NCI-H1436 (cell line): ENCODE results near the gene EPHA2.

Experiments used
- DNase-seq: peaks from one replicate; lab custom pipeline; 2025; lab: John Stamatoyannopoulos, UW

EPHA2 gene

DNA sequence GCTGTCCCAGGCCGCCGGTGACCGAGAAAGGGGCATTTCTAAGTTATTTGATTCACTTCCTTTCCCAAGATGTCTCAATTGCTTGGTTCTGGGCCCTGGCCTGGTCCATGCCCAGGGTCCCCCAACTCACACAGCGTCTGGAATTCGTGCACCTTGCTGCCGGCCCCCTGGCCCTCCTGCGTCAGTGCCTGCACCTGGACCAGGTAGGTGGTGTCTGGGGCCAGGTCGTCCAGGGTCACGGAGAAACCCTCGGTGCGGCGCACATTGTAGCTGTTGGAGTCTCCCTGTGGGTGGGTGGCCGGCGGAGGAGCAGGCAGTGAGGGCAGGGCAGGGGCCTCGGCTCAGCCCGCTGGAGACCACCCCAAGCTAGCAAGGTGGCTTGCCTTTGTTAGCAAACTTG, 21.0 kb downstream of the EPHA2 start:
- no peak for DNase-seq

DNA sequence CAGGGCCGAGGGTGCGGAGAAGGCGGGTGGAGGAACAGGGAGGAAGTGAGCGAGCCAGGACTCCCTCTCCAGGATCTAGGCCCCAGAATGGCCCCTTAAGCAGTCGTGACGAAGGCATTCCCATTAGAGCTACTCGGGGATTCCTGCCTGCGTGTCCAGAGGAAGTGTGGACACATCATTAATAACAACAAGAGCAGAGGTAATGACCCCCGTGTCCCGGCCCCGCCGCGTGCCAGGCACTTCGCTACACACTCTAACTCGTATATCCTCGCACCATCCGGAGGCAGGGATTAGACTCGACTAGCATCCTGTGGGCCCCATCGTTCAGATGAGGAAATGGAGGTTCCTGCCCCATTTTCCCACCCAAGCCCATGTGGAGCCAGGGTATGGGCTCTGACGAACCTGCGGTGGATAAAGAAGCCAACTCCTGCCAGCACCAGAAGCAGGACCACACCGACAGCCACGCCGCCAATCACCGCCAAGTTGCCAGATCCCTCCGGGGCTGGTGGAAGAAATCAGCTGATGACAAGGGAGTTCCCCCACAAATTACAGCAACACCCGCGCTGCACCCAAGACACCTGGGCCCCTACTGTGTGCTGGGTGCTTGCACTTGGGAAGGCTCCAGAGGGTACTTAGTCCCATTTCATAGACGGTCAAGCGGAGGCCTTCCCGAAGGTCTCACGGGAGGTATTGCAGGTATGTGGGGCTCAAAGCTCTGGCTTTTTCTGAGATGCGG, 21.6 kb downstream of the EPHA2 start:
- no peak for DNase-seq

DNA sequence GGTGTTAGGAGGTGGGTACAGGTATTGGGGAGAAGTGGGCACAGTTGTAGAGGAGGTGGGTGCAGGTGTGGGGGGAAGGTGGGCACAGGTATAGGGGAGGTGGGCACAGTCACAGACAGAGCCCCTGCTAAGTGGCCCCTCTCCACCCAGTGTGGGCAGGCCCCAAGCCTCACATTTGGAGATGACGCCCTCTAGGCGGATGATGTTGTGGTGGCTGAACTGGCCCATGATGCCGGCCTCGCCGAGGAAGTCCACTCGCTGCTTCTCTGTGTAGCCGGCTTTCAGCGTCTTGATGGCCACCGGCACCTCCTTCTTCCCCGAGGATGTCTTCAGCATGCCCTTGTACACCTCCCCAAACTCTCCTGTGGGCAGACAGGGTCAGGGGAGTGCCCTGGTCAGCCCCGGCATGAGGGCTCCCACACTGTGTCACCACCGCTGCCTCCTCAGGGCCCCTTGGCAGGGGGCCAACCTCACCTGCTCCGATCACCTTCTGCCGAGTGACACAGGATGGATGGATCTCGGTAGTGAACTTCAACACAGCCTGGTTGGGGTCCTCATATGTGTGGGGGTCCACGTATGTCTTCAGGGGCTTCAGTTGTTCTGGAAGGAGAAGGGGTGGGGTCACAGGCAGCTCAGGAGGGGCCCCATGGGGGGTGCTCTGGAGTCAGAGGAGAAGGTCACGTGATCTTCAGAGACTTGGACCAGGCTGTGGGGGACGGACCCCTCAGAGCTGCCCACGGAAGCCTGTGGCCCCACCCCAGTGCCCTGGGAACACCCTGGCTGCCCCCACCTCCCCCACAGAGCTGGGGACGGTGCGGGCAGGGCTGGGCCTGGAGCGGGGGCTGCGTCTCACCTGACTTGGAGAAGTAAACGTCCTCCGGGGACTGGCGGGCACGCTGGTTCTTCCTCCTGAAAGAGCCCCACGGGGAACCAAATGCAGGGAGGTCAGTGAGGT, 22.6 kb downstream of the EPHA2 start:
- no peak for DNase-seq

DNA sequence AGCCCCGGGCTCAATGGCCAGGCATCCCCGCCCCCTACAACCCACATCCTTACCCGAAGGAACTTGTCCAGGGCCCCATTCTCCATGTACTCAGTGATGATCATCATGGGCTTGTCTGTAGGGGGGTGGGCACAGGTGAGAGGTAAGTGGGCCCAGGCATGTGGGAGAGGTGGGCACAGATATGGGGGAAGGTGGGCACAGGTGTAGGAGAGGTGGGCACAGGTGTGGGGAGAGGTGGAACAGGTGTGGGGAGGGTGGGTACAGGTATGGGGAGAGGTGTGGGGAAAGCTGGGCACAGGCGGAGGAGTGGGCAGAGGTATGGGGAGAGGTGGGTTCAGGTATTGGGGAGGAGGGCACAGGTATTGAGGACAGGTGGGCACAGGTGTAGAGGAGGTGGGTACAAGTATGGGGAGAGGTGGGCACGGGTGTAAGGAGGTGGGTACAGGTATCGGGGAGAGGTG, 23.5 kb downstream of the EPHA2 start:
- no peak for DNase-seq

DNA sequence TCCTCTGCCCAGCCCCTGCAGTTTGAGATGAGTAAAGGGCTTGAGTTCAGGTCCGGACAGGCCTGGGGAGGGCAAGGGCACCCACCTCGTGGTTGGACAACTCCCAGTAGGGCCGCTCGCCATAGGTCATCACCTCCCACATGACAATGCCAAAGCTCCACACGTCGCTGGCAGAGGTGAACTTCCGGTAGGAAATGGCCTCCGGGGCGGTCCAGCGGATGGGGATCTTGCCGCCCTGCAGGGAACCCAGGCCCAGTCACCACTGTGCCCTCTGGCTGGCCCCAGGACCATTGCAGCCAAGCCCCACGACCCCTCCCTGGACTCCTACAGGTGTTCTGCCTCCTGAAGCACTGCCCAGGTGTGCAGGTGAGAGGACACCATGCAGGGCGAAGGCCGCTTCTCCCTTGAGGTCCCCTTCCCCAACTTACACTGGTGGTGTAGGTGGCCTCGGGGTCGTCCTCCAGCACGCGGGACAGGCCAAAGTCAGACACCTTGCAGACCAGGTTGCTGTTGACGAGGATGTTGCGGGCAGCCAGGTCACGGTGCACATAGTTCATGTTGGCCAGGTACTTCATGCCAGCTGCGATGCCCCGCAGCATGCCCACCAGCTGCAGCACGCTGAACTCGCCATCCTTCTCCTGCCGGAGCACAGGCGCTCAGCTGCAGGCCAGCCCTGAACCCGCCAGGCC, 24.1 kb downstream of the EPHA2 start:
- no peak for DNase-seq

DNA sequence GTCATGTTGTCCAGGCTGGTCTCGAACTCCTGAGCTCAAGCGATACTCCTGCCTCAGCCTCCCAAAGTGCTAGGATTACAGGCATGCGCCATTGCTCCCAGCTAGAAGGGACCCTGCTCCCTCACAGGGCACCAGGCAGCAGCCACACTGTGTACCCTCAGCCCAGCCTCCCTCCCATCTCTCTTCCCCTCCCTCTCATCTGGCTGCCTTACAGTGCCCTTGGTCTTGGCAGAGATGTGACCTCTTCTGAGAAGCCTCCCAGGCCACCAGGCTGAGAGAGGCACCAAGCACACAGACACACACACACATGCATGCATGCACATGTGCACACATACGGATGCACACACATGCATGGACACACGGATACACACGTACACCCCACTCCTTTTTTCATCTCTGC, 25.0 kb downstream of the EPHA2 start:
- no peak for DNase-seq

DNA sequence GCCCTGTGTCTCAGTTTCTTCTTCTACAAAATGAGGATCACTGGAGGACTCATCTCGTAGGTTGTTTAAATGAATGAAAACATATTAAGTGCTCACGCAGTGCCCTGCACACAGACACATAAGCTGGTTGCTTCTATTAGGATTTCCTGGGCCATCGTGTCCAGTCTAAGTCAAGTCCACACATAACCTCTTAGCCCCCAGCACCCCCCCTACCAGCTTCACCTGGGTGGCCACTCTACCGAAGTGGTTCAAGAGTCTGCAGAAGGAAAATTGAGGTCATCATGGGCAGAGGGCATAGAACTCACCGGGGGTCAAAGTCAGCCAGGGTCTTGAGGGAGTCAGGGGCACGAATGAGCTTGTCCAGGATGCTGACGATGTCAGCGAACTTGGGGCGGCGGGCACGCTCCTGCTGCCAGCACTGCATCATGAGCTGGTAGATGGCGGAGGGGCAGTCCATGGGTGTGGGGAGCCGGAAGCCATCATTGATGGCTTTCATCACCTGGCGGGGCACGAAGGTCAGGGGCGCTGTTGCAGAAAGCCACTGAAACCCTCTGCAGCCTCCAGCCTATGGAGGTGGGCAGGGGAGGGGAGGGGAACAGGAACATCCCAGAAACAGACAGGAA, 25.8 kb downstream of the EPHA2 start:
- DNase-seq = no peak

DNA sequence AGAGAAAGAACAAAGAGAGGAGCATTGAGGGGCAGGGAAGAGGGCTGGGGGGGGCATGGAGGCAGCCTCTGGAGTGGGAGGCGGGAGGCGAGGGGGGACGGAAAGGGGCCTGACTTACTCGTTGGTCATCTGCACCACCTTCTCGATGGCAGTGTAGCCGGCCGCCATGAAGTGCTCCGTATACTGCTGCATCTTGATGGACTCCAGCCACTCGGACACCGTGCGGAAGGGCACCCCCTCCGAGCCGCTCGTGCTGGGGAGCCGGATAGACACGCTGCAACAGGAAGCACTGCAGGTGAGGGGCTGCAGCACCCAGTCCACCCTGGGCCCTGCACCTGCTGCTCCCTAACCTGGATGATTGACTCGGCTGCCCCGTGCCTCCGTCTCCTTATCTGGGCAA, 26.6 kb downstream of the EPHA2 start:
- DNase-seq = no peak

DNA sequence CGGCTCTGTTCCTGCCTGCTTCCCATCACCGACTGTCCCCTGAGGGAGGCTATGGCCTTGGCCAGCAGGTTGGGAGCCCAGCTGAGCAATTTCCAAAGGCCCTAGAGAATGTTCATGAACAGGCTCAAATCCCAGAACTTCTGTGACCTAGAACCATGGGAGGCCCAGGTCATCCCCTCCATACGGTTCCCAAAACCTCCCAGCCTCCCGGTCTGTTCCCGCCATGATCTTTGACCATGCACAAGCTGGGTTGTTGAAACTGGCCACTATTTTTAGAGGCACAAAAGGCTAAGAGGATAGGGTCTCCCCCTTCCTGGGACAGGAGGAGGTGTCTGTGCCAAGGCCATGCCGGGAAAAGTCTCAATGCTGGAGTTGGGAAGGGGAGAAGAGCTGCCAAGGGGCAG, 27.5 kb downstream of the EPHA2 start:
- DNase-seq = no peak

DNA sequence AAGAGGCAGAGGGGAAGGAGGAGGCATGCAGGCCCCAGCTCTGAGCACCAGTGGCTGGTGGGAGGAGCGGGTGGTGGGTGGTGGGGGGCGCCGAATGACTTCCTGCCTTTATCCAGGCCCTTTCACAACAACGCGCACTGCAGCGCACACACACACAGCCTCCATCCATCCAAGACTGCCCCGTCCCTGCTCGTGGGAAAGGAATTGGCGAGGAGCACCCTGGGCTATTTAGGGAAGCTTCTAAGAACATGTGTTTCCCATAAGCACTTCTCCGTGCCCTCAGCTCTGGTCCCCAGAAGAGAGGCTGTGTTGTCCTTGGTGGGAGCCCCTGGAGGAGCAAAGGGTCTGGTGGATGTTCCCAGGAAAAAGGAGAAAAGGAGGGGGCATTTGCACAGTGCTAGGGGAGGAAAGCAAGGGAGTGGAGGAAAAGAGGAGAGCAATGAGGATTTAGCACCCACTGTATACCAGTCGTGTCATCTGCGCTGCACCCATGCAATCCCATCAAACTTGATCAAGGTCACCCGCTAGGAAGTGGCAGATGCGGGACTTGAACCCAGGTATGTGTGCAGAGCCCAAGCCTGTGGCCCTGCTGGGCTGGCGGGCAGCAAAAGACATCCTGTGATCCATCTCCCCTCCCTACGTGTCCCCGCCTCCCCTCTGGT, 28.1 kb downstream of the EPHA2 start:
- DNase-seq = no peak

DNA sequence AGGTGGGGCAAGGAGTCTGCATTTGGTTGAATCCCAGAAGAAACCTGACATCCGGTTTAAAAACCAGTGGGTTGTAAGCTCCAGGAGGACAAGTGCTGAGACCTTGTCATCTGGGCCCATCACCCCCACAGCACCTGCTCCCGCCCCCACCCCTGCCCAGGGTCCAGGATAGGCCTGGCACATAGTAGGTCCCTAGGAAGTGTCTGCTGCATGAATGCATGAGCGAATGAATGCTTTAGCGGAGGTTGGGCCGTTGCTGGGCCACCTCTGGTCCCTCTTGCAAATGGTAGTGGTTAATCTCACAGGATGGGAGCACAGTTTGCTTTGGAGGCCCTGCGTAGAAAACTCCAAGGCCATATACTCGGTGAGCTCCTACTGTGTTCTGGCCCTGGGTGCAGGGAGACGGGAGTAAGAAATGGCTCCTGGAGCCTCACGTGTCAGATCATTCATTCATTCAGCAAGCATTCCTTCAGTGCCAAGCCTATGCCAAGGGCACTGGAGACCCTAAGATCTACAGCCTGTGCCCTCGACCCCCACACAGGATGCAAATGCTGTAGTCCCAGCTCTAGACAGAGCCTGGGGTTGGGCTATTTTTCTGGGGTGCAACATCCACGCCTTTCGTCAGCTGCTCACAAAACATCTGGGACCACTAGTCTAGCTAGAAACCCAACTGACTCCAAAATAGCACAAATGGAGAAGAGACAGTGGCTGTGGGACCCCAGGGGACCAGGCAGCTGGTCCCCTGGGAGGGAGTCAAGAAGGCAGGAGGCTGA, 28.9 kb downstream of the EPHA2 start:
- no peak for DNase-seq

DNA sequence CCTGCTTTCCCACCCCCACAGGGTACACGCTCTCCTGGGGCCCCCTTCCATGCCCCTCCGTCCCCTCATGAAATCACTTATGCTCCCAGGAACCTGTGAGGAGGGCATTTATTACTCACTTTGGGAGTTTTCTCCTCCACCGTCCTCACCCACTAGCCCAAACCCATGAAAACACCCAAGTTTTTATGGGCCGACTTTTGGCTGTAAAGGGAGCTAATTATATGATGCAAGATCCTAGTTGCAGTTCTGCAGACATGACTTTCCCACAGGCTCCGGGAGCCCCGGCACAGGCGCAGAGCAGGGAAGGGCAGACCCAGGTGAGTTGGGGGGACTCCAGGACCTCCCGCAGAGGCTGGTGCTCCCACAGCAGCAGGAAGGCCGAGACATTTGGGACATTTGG, 29.7 kb downstream of the EPHA2 start:
- DNase-seq = no peak

DNA sequence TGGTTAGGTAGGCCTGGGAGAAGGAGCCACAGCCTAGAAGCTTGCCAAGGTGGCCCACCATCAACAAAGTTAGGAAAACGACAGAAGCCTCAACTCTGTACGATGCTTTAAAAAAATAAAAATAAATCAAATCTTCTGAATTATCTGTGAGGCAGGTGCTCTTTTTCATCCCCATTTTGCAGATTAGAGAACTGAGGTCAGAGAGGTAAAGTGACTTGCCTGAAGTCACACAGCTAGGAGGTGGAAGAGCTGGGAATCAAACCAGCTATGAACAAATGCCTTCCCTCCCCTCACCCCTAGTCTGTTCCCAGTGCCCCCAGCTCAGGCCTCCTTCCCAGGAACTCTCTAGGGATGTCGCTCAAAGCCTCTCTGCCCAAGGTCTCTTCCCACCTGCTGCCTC, 30.4 kb downstream of the EPHA2 start:
- no peak for DNase-seq

DNA sequence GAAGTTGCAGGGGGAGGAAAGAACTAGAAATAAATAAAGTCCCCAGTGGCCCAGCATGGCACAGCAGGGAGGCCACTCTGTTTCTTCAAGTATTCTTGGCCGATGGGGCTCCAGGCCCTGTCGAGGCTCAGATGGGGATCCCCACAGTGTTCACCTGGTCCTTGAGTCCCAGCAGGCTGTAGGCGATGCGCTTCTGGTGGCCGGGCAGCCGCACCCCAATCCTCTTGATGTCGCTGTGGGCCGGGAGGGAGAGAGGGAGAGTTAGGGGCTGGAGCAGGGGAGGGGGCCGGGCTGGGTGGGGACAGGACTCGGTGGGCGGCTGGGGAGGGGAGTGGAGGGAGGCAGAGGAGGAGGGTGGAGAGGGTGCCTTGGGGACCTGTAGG, 30.8 kb downstream of the EPHA2 start:
- no peak for DNase-seq

DNA sequence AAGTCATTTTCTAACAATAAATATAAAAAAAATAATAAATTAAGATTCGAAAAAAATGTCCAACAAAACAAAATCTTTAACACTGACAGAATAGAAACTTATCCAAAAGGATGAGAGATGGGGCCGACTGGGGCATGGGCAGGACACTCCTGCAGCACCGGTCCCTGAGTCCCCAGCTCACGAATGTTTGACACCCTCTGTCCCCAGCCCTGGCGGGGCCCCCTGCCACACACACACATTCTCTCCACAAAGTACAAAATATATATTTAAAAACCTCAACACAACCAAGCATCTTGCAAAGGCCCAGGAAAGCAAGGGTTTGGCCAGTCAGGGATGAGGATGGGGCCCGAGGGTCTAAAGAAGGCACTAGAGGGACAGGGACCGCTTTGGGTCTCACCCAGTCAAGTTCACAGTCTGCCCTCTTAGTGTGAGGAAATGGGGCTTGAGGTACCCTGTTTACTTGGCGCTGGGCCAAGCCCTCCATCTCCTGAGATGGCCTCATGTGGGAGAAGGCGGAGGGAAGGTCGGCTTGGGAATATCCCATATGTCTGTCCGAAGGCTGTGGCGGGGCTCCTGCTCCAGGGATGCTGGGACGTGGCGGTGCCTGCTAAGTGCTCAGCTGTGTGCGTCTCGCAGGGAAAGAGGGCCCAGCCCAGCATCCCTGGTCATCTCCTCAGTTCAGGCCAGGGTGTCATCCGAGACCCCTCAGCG, 31.3 kb downstream of the EPHA2 start:
- no peak for DNase-seq

DNA sequence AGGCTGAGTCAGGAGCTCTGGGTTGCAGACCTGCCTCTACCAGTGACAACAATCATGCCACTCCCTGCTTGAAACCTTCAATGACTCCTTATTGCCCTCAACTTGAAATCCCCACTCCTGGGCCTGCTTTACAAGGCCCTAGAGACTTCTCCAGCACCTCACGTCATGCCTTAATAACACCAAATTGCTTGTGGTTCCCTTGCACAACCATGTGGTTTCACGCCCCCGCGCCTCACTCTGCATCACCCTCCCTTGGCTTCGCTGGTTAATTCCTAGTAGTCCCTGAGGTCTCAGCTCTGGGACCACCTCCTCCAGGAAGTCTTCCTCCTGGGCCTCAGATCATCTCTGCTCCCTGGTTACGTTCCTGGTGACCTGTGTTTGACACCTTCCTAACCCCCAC, 33.0 kb downstream of the EPHA2 start:
- peak; percentile 73 for DNase-seq

DNA sequence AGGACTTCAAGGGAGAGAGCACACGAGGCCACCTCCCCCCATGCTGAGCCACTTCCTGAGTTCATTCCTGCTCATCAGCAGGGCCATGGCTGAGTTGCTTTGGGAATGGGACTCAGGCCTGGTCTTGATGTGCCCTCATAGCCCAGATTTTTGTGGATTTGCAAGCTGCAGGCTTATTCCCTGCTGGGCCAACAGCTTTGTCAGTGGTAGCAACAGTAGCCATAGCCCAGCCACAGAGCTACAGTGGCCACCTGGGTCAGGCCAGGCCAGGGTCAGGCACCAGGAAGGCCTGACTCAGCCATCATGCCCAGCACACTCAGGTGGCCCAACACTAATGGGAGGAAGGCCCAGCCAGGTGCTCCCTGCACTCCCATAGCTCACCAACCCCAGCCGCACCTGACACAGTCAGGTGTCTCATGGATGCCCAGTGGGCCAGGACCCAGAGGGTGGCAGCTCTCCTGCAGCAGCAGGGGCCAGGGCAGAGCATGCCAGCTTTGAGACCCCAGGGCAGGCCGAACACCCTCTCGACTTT, 33.5 kb downstream of the EPHA2 start:
- DNase-seq = no peak

DNA sequence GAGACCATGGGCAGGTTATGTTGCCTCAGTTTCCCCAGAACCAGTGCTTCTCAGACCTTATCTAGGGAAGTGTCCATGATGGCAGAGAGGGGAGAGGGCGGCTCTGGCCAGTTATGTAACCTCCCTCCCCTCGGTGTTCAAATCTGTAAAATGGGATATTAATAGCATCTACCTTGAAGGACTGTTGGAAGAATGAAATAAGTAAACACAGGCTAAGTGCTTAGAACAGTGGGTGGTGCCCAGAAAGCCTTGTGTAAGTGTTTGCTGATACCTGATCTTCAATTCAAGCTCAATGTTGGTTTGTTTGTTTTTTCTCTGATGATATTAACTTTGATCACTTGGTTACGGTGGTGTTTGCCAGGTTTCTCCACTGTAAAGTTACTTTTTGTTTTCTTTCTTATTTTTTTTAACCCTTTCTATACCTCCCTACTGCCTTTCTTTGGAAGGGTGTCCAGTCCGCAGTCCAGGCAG, 34.9 kb downstream of the EPHA2 start:
- peak; percentile 40 for DNase-seq

DNA sequence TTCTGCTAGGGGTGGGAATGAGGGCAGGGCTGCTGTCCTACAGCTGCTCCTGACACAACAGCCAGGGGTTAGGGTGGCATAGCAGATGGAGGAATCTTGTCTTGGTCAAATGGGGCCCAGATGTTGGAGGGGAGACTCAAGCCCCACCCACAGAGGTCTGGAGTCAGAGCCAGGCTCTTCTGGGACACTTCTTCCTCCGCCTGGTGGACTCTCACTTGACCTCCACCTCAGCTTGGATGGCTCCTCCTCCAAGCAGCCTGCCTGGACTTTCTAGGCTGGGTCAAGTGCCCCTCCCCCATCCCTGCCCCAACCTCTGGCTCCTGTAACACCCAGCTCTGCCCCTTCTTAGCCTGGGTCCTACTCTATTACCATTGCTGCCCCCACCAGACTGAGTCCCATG, 35.5 kb downstream of the EPHA2 start:
- no peak for DNase-seq

DNA sequence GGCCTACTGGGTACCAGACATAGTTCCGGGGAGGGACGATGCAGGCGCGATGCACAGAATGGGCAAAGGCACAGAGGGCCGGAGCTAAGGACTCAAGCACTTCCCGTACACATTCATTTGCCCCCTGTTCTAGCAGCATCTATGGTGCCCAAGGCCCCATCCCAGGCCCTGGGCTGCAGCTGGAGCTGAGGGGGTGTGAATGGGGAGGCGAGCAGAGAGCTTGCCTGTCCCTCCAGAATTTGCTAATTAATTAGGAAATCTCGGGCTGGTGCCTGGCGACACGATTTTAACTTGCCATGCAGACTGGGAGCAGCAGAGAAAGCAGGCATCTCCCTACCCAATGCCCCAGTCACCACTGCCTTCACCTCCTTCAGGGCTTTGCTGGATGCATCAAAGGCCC, 35.9 kb downstream of the EPHA2 start:
- DNase-seq = no peak
